SH-SY5Y (cell line): ENCODE measurements around the gene CCDC12.

Experiments used
- GATA2 ChIP-seq: IDR thresholded peaks from 2 replicates; pipeline ENCODE4 v1.6.1; 2011; ENCODE audit warnings: mild to moderate bottlenecking, low read depth, low read length
- GATA3 ChIP-seq: IDR thresholded peaks from 2 replicates; pipeline ENCODE4 v1.6.1; 2011; ENCODE audit warnings: low read depth, mild to moderate bottlenecking, low read length, moderate library complexity

DNA sequence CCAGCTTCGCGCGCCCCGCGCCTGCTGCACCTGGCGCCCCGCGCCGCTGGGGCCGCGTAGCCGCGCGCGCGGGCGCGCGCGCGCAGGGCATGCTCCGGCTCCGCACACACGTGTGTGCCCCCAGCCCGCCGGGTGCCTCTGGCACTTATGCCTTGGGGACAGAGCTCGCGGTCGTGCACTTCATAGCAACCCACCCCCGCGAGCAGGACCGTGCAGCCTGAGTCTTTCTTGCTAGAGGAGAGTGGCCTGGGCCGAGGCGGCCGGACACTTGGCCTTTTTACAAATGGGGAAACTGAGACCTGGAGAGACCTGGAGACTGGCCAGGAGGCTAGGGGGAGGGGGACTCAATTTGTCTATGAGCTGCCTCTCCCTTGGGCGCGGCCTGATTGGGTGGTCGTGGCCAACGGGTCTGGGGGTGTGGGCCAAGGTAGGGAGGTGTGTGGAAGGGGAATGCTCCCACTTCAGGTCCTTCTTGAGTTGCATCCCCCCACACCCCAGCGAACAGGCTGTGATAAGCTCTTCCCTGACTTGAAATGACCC is 3.5 kb upstream of the CCDC12 start:
- TF ChIP-seq GATA2 (no peak), GATA3 (no peak)
